Measurements from ENCODE around the gene ZSCAN12.

- TF ChIP-seq CTCF (IDR thresholded peaks at IDR 0.05) (no peak), POLR2A (IDR thresholded peaks at IDR 0.05) (no peak)
These were observed 21.7 kb downstream of the ZSCAN12 start for GRCh38 chr6:28377879-28378278.
